ENCODE results near the gene VPS18.

DNA sequence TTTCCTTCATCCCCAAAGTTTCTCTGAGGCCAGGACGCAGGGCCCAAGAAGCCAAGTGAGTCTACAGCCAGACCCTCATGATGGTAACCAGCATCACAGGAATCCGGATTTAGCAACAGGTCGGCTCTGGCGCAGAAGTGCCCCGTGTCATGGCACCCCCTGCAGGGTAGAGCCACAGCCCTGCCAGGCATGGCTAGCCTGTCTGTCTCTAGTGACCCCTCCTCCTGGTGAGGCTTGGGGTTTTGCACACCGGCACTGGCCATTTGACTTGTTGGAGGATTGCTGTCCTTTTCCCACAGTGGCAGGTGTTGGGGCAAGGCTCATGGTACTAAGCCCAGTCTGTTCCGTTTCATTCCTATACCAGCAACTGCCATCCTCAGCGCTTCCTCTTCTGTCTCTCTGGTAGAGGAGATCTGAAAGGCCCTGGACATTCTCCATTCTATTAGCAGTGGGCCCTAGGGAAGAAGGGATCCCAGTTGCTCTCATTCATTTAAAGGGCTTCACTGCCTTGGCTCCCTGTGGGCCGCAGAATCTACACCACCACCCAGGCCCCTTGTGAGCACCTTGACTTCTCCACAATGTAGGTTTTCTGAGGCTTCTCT, 49.6 kb downstream of the VPS18 start:
- TF ChIP-seq, protein P1, sequence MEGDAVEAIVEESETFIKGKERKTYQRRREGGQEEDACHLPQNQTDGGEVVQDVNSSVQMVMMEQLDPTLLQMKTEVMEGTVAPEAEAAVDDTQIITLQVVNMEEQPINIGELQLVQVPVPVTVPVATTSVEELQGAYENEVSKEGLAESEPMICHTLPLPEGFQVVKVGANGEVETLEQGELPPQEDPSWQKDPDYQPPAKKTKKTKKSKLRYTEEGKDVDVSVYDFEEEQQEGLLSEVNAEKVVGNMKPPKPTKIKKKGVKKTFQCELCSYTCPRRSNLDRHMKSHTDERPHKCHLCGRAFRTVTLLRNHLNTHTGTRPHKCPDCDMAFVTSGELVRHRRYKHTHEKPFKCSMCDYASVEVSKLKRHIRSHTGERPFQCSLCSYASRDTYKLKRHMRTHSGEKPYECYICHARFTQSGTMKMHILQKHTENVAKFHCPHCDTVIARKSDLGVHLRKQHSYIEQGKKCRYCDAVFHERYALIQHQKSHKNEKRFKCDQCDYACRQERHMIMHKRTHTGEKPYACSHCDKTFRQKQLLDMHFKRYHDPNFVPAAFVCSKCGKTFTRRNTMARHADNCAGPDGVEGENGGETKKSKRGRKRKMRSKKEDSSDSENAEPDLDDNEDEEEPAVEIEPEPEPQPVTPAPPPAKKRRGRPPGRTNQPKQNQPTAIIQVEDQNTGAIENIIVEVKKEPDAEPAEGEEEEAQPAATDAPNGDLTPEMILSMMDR (conservative IDR thresholded peaks at IDR 0.05 in 1 of 2, IDR thresholded peaks at IDR 0.05 in 1 of 2; ENCODE audit: low read depth in 1 of 2, low read length in 2 of 2) = no peak
- TF ChIP-seq EZH2 (IDR thresholded peaks at IDR 0.05; ENCODE audit: low read length, missing control alignments) = no peak
